ENCODE data around the gene KCNMA1. TPM values are rescaled to one million over a fixed set of nuclear protein-coding genes. Genes with fewer than 3 reads are reported as not detected.

Gene KCNMA1
- total RNA-seq, 1 donor from 2014 or later = 87.6 TPM

DNA sequence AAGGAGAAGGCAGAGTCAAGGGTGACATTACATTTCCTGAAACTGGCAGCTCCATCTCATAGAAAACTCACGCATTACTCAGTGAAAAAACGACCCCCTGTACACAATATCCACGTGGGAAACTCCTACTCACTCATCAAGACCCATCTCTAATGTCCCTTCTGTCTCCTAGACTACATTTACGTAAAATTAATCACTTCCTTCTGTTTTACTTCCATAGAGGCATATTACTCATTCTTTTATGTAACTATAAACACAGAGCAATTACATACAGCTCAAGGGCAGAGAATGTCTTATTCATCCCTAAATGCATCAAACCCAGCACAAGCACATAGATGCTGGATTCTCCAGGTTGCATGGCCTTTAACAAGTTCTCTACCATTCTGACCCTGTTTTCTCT is 281.8 kb downstream of the KCNMA1 start:
- Mint-ChIP-seq H3K4me1 (ENCODE audit: low read depth) (peaks cover 69% of the 10 kb centered on the region), H3K27me3 (ENCODE audit: low read depth) (no peaks in the 10 kb centered on the region), H3K36me3 (ENCODE audit: low read depth) (no peaks in the 10 kb centered on the region), H3K4me3 (ENCODE audit: unreplicated experiment) (no peak overlapping the region), H3K27ac (ENCODE audit: unreplicated experiment) (peak overlapping the region; percentile 52), H3K9me3 (ENCODE audit: low read depth) (no peaks in the 10 kb centered on the region)
- no peak for DNase-seq (ENCODE audit: low spot score)
- TF ChIP-seq, protein P1, sequence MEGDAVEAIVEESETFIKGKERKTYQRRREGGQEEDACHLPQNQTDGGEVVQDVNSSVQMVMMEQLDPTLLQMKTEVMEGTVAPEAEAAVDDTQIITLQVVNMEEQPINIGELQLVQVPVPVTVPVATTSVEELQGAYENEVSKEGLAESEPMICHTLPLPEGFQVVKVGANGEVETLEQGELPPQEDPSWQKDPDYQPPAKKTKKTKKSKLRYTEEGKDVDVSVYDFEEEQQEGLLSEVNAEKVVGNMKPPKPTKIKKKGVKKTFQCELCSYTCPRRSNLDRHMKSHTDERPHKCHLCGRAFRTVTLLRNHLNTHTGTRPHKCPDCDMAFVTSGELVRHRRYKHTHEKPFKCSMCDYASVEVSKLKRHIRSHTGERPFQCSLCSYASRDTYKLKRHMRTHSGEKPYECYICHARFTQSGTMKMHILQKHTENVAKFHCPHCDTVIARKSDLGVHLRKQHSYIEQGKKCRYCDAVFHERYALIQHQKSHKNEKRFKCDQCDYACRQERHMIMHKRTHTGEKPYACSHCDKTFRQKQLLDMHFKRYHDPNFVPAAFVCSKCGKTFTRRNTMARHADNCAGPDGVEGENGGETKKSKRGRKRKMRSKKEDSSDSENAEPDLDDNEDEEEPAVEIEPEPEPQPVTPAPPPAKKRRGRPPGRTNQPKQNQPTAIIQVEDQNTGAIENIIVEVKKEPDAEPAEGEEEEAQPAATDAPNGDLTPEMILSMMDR (IDR thresholded peaks at IDR 0.05) = no peak

DNA sequence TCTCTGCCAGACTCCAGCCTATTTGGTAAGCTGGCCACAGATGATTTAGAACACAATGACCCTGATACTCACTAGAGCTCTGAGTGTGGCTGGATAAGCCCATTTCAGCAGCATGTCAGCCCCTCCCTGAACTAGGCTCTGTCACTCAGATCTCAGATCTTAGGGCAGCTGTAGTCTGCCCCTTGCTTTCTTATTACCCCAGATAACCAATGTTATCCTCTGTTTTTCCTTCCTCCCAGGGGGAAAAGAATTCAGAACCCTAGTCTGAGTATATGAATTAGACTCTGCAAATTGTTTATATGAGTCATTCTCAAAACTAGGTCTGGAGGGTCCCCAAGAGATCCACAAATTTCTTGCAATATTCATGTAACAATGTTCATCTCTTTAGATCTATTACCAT is 286.2 kb downstream of the KCNMA1 start:
- Mint-ChIP-seq H3K9me3 (ENCODE audit: low read depth) (no peaks in the 10 kb centered on the region), H3K36me3 (ENCODE audit: low read depth) (no peaks in the 10 kb centered on the region), H3K4me1 (ENCODE audit: low read depth) (peaks cover 59% of the 10 kb centered on the region), H3K4me3 (ENCODE audit: unreplicated experiment) (no peak overlapping the region), H3K27ac (ENCODE audit: unreplicated experiment) (peak overlapping the region; percentile 89), H3K27me3 (ENCODE audit: low read depth) (no peaks in the 10 kb centered on the region)
- TF ChIP-seq, protein P1 (IDR thresholded peaks at IDR 0.05) = no peak
- no peak for DNase-seq (ENCODE audit: low spot score)

DNA sequence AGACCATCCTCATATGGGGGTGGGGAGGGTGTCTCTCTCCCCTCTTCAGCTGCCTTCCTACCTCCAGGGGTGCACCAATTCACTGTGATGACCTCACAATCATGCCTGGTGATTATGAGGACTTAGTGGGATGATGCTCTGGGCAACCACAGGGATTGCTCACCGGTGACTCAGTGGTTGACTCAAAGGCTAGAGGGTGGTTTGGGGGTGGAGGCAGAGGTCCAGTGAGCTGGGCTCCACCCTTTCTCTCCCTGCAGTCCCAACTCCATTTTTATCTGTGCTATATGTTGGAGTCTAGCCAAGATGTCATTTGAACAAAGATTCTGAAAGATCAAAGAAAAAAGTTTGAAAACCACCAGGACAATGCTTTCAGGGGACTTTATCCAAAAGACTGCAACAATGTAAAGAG is 286.9 kb downstream of the KCNMA1 start:
- Mint-ChIP-seq H3K9me3 (ENCODE audit: low read depth) (no peaks in the 10 kb centered on the region), H3K27ac (ENCODE audit: unreplicated experiment) (peak overlapping the region; percentile 89), H3K4me1 (ENCODE audit: low read depth) (peaks cover 53% of the 10 kb centered on the region)

DNA sequence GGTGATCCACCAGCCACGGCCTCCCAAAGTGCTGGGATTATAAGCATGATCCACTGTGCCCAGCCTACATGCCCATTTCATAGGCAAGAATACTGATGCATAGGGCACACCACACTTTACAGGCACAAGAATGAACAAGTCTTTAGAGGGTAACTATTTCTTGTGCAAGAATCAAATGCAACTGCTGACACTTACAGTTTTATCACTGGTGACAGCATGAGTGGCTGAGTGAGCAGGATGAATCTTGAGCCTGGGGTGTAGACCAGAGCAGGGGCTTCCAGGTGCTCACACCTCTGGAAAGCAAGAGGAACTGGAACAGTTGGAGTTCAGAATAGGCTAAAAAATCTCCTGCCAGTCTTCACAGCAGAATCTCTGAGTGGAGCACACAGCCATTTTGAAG is 287.5 kb downstream of the KCNMA1 start:
- H3K4me3 Mint-ChIP-seq (ENCODE audit: unreplicated experiment) = no peak overlapping the region
- no peaks in the 10 kb centered on the region for H3K27me3 Mint-ChIP-seq (ENCODE audit: low read depth)
- H3K27ac Mint-ChIP-seq (ENCODE audit: unreplicated experiment) = peak overlapping the region; percentile 89
- no peak for DNase-seq (ENCODE audit: low spot score)
- TF ChIP-seq, protein P1 (IDR thresholded peaks at IDR 0.05) = no peak
- no peaks in the 10 kb centered on the region for H3K9me3 Mint-ChIP-seq (ENCODE audit: low read depth)
- H3K4me1 Mint-ChIP-seq (ENCODE audit: low read depth) = peaks cover 47% of the 10 kb centered on the region
- H3K36me3 Mint-ChIP-seq (ENCODE audit: low read depth) = peaks cover 2% of the 10 kb centered on the region

More for the DNA sequence above, 286.9 kb downstream of the KCNMA1 start:
- H3K4me3 Mint-ChIP-seq (ENCODE audit: unreplicated experiment) = no peak overlapping the region
- DNase-seq (ENCODE audit: low spot score) = no peak
- TF ChIP-seq, protein P1 (IDR thresholded peaks at IDR 0.05) = no peak
- peaks cover 2% of the 10 kb centered on the region for H3K36me3 Mint-ChIP-seq (ENCODE audit: low read depth)
- no peaks in the 10 kb centered on the region for H3K27me3 Mint-ChIP-seq (ENCODE audit: low read depth)

DNA sequence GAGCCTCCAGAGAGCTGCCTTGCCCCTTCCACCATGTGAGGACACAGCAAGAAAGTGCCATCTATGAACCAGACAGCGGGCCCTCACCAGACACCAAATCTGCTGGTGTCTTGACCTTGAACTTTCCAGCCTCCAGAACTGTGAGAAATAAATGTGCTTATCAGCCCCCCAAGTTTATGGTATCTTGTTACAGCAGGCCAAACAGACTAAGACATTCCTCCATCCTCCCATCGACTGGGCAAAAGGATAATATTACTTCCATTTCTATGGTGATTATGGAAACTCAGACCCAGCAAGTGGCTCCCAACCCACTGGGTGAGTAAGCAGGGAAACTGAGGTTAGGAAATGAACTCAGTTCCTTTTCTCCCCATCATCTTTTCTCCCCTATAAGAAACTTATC is 288.4 kb downstream of the KCNMA1 start:
- Mint-ChIP-seq H3K27ac (ENCODE audit: unreplicated experiment) (peak overlapping the region; percentile 89), H3K36me3 (ENCODE audit: low read depth) (peaks cover 2% of the 10 kb centered on the region), H3K27me3 (ENCODE audit: low read depth) (no peaks in the 10 kb centered on the region), H3K4me3 (ENCODE audit: unreplicated experiment) (no peak overlapping the region), H3K4me1 (ENCODE audit: low read depth) (peaks cover 49% of the 10 kb centered on the region), H3K9me3 (ENCODE audit: low read depth) (no peaks in the 10 kb centered on the region)
- DNase-seq (ENCODE audit: low spot score) = no peak
- TF ChIP-seq, protein P1 (IDR thresholded peaks at IDR 0.05) = no peak

Measured in chondrocyte (in vitro differentiated cells).